Activated CD4-positive, alpha-beta memory T cell treated with anti-CD3 and anti-CD28 coated beads for 36 hours (primary cell): ENCODE results near the gene SNPH. TPM values are rescaled to one million over a fixed set of nuclear protein-coding genes. Genes with fewer than 3 reads are reported as not detected.
A peak's percentile ranks its signal among the peaks of the same experiment; 100 is the strongest.

Source experiments
- CTCF ChIA-PET: fragments of 350-600 bp; sonication (Branson Sonifier 250); formaldehyde crosslinking; loops from one replicate; lab custom pipeline; 2021; ENCODE audit warnings: antibody characterized with exemption, inconsistent platforms; lab: Charles Lee
- POLR2A ChIA-PET: fragments of 350-600 bp; sonication (Branson Sonifier 250); formaldehyde crosslinking; loops from one replicate; lab custom pipeline; 2021; ENCODE audit warnings: antibody characterized with exemption; lab: Charles Lee
- DNase-seq: peaks from one replicate; pipeline ENCODE4 v3.0.0-alpha.2; 2020
- H3K27ac Mint-ChIP-seq: one replicate; pipeline ENCODE4 v1.8.0; 2021; ENCODE audit warnings: mixed read lengths
- H3K27me3 Mint-ChIP-seq: one replicate; pipeline ENCODE4 v1.8.0; 2021; ENCODE audit warnings: mixed read lengths
- H3K36me3 Mint-ChIP-seq: one replicate; pipeline ENCODE4 v1.8.0; 2021; ENCODE audit warnings: mixed read lengths
- H3K4me1 Mint-ChIP-seq: one replicate; pipeline ENCODE4 v1.8.0; 2021; ENCODE audit warnings: low read depth, mixed read lengths
- H3K4me3 Mint-ChIP-seq: one replicate; pipeline ENCODE4 v1.8.0; 2021; ENCODE audit warnings: mild to moderate bottlenecking, mixed read lengths
- H3K9me3 Mint-ChIP-seq: one replicate; pipeline ENCODE4 v1.8.0; 2021; ENCODE audit warnings: mixed read lengths
- intact Hi-C: fragments of 100-400 bp; cut with micrococcal nuclease; formaldehyde crosslinking; loops from one replicate; pipeline ENCODE4 v1.15.1; 2023
- total RNA-seq, 2 experiments: library from RNA; stranded (reverse); gene quantifications; one replicate each; pipeline ENCODE4 v1.2.3, GENCODE V29; 2021

Gene SNPH
- total RNA-seq, 2 experiments from 2014 or later, result 3.4 to 4.3 TPM

- peak; percentile 30 for DNase-seq
- ChIA-PET POLR2A (interaction anchor here (0.6 kb wide), 1 partner anchor 449 kb away, joined by 3 read pairs; no protein-coding TSS in a partner anchor), CTCF (interaction anchor here (0.7 kb wide), 1 partner anchor 10 kb away, joined by 3 read pairs; no protein-coding TSS in a partner anchor)
- peaks cover 16% of the 10 kb centered on the region for H3K4me1 Mint-ChIP-seq
- no peak overlapping the region for H3K4me3 Mint-ChIP-seq
- intact Hi-C loops, result loop anchor here (10.0 kb wide), 1 partner anchor 88 kb away; no protein-coding TSS in a partner anchor
- H3K9me3 Mint-ChIP-seq, result no peaks in the 10 kb centered on the region
- H3K27me3 Mint-ChIP-seq, result no peaks in the 10 kb centered on the region
- H3K36me3 Mint-ChIP-seq, result peaks cover 3% of the 10 kb centered on the region
- no peak overlapping the region for H3K27ac Mint-ChIP-seq
These were observed 36.8 kb downstream of the SNPH start for GRCh38 chr20:1302685-1303541.

- no peak overlapping the region for H3K27ac Mint-ChIP-seq
- peaks cover 12% of the 10 kb centered on the region for H3K4me1 Mint-ChIP-seq
- ChIA-PET POLR2A (no interaction called here), CTCF (interaction anchor here (1.2 to 1.4 kb wide), 3 partner anchors 8 to 199 kb away, joined by 3 read pairs; no protein-coding TSS in a partner anchor)
- H3K9me3 Mint-ChIP-seq, result no peaks in the 10 kb centered on the region
- H3K4me3 Mint-ChIP-seq, result no peak overlapping the region
- intact Hi-C loops, result loop anchor here (10.0 kb wide), 1 partner anchor 90 kb away; no protein-coding TSS in a partner anchor
- no peak for DNase-seq
- H3K36me3 Mint-ChIP-seq, result peaks cover 3% of the 10 kb centered on the region
- no peaks in the 10 kb centered on the region for H3K27me3 Mint-ChIP-seq
These were observed 38.8 kb downstream of the SNPH start for GRCh38 chr20:1304710-1305515.

- no peaks in the 10 kb centered on the region for H3K27me3 Mint-ChIP-seq
- H3K36me3 Mint-ChIP-seq, result peaks cover 3% of the 10 kb centered on the region
- H3K4me1 Mint-ChIP-seq, result peaks cover 7% of the 10 kb centered on the region
- H3K4me3 Mint-ChIP-seq, result no peak overlapping the region
- DNase-seq, result no peak
- no peaks in the 10 kb centered on the region for H3K9me3 Mint-ChIP-seq
- H3K27ac Mint-ChIP-seq, result no peak overlapping the region
- intact Hi-C loops, result loop anchor here (10.0 kb wide), 1 partner anchor 91 kb away; no protein-coding TSS in a partner anchor
- ChIA-PET CTCF (interaction anchor here (1.2 to 1.3 kb wide), 2 partner anchors 163 to 198 kb away, joined by 3 read pairs; no protein-coding TSS in a partner anchor), POLR2A (no interaction called here)
These were observed 39.6 kb downstream of the SNPH start for GRCh38 chr20:1305712-1306111.

GRCh38 chr20:1306316-1307135 is 40.4 kb downstream of the SNPH start:
- ChIA-PET POLR2A (no interaction called here), CTCF (interaction anchor here (0.8 to 1.2 kb wide), 2 partner anchors 116 to 162 kb away, joined by 3 read pairs; no protein-coding TSS in a partner anchor)
- Mint-ChIP-seq H3K27me3 (no peaks in the 10 kb centered on the region), H3K27ac (no peak overlapping the region), H3K36me3 (peaks cover 3% of the 10 kb centered on the region), H3K4me3 (no peak overlapping the region), H3K9me3 (no peaks in the 10 kb centered on the region), H3K4me1 (no peaks in the 10 kb centered on the region)
- no peak for DNase-seq
- intact Hi-C loops, result loop anchor here (10.0 kb wide), 1 partner anchor 92 kb away; no protein-coding TSS in a partner anchor

GRCh38 chr20:1307171-1307570 is 41.1 kb downstream of the SNPH start:
- intact Hi-C loops, result loop anchor here (10.0 kb wide), 1 partner anchor 92 kb away; no protein-coding TSS in a partner anchor
- Mint-ChIP-seq H3K4me3 (no peak overlapping the region), H3K27ac (no peak overlapping the region), H3K9me3 (no peaks in the 10 kb centered on the region), H3K36me3 (peaks cover 3% of the 10 kb centered on the region), H3K4me1 (no peaks in the 10 kb centered on the region), H3K27me3 (no peaks in the 10 kb centered on the region)
- ChIA-PET CTCF (no interaction called here), POLR2A (no interaction called here)
- no peak for DNase-seq

GRCh38 chr20:1307571-1307971 is 41.5 kb downstream of the SNPH start:
- Mint-ChIP-seq H3K27me3 (no peaks in the 10 kb centered on the region), H3K4me3 (no peak overlapping the region), H3K27ac (no peak overlapping the region), H3K4me1 (no peaks in the 10 kb centered on the region), H3K36me3 (peaks cover 3% of the 10 kb centered on the region), H3K9me3 (no peaks in the 10 kb centered on the region)
- POLR2A ChIA-PET, result no interaction called here
- CTCF ChIA-PET, result no interaction called here
- no peak for DNase-seq
- intact Hi-C loops, result loop anchor here (10.0 kb wide), 1 partner anchor 93 kb away; no protein-coding TSS in a partner anchor

GRCh38 chr20:1308067-1308701 is 42.1 kb downstream of the SNPH start:
- intact Hi-C loops, result loop anchor here (10.0 kb wide), 1 partner anchor 93 kb away; no protein-coding TSS in a partner anchor
- no peaks in the 10 kb centered on the region for H3K9me3 Mint-ChIP-seq
- no peaks in the 10 kb centered on the region for H3K27me3 Mint-ChIP-seq
- POLR2A ChIA-PET, result no interaction called here
- CTCF ChIA-PET, result no interaction called here
- H3K36me3 Mint-ChIP-seq, result peaks cover 3% of the 10 kb centered on the region
- no peak for DNase-seq
- no peak overlapping the region for H3K4me3 Mint-ChIP-seq
- H3K4me1 Mint-ChIP-seq, result no peaks in the 10 kb centered on the region
- H3K27ac Mint-ChIP-seq, result no peak overlapping the region

- no peaks in the 10 kb centered on the region for H3K9me3 Mint-ChIP-seq
- H3K36me3 Mint-ChIP-seq, result peaks cover 3% of the 10 kb centered on the region
- DNase-seq, result no peak
- ChIA-PET POLR2A (no interaction called here), CTCF (no interaction called here)
- intact Hi-C loops, result loop anchor here (10.0 kb wide), 1 partner anchor 94 kb away; no protein-coding TSS in a partner anchor
- H3K27me3 Mint-ChIP-seq, result no peaks in the 10 kb centered on the region
- no peak overlapping the region for H3K4me3 Mint-ChIP-seq
- H3K27ac Mint-ChIP-seq, result no peak overlapping the region
- H3K4me1 Mint-ChIP-seq, result peaks cover 3% of the 10 kb centered on the region
These were observed 42.6 kb downstream of the SNPH start for GRCh38 chr20:1308702-1309095.

- no peak overlapping the region for H3K4me3 Mint-ChIP-seq
- DNase-seq, result no peak
- H3K27me3 Mint-ChIP-seq, result no peaks in the 10 kb centered on the region
- peaks cover 3% of the 10 kb centered on the region for H3K36me3 Mint-ChIP-seq
- ChIA-PET CTCF (no interaction called here), POLR2A (no interaction called here)
- peaks cover 5% of the 10 kb centered on the region for H3K4me1 Mint-ChIP-seq
- H3K9me3 Mint-ChIP-seq, result no peaks in the 10 kb centered on the region
- intact Hi-C loops, result loop anchor here (10.0 kb wide), 1 partner anchor 95 kb away; no protein-coding TSS in a partner anchor
- H3K27ac Mint-ChIP-seq, result no peak overlapping the region
These were observed 43.3 kb downstream of the SNPH start for GRCh38 chr20:1309439-1309847.

- Mint-ChIP-seq H3K36me3 (no peaks in the 10 kb centered on the region), H3K27ac (no peak overlapping the region), H3K4me3 (no peak overlapping the region), H3K4me1 (peaks cover 5% of the 10 kb centered on the region), H3K9me3 (no peaks in the 10 kb centered on the region), H3K27me3 (no peaks in the 10 kb centered on the region)
- intact Hi-C loops, result no loop called here
- no peak for DNase-seq
- POLR2A ChIA-PET, result no interaction called here
- CTCF ChIA-PET, result interaction anchor here (0.9 kb wide), 1 partner anchor 127 kb away, joined by 6 read pairs; no protein-coding TSS in a partner anchor
These were observed 44.0 kb downstream of the SNPH start for GRCh38 chr20:1310071-1310470.
